ENCODE measurements around the gene RNFT2.

GRCh38 chr12:116718655-116719454 lies 19.3 kb upstream of the RNFT2 start:
- TF ChIP-seq CTCF (conservative IDR thresholded peaks at IDR 0.05), result no peak
- no peak for TF ChIP-seq EZH2 (IDR thresholded peaks at IDR 0.05; ENCODE audit: low read depth)
